D721Med (cell line): ENCODE data around the gene SYNJ2.

Experiments
- DNase-seq: peaks from one replicate; pipeline ENCODE4 v3.0.0; 2011; ENCODE audit warnings: low spot score; ENCODE audit not compliant: insufficient read length
- FAIRE-seq: peaks from 2 replicates; lab custom pipeline; 2011; peaks lifted over from hg19 to GRCh38; lab: Jason Lieb, UNC
- TF ChIP-seq, protein P1 (sequence below): IDR thresholded peaks from 2 replicates; pipeline ENCODE4 v1.5.1; 2012; ENCODE audit warnings: mild to moderate bottlenecking, control low read depth; ENCODE audit not compliant: insufficient read depth; ENCODE audit errors: missing control alignments

SYNJ2 gene

DNA sequence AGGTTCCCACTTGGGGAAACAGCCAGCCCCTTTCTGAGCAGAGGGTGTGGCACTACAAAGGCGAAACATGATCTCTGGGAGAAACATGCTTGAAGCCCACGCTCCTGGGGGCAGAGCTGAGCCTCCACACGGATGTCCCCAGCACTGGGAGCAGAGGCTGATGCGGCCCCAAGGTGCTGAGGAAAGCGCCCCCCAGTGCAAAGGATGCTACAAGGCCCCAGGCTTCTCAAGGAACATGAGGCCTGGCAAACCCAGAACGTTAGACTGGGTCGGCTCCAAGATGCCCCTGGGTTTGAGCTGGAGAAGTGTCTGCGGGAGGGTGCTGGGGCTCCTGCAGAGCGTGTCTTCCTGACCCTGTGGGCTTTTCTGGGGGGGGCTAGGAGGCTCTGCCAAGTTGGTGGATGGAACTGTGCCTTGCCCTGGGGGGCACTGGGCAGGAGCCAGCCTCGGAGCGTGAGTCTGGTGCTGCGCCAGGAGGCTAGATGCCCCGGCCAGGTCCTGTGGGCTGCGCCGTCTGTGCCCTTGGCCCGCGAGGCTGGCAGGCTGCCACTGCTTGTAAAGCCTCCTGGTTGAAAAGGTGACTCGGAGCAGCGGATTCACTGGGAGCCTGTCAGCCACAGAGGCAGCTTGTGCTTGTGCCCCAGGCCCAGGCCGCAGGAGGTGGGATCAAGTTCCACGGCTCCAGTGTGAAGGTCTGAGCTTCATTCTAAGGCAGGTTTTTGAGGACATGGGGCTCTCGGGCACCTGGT, 8.1 kb downstream of the SYNJ2 start:
- DNase-seq (no peak), FAIRE-seq (no peak)
- TF ChIP-seq, protein P1, sequence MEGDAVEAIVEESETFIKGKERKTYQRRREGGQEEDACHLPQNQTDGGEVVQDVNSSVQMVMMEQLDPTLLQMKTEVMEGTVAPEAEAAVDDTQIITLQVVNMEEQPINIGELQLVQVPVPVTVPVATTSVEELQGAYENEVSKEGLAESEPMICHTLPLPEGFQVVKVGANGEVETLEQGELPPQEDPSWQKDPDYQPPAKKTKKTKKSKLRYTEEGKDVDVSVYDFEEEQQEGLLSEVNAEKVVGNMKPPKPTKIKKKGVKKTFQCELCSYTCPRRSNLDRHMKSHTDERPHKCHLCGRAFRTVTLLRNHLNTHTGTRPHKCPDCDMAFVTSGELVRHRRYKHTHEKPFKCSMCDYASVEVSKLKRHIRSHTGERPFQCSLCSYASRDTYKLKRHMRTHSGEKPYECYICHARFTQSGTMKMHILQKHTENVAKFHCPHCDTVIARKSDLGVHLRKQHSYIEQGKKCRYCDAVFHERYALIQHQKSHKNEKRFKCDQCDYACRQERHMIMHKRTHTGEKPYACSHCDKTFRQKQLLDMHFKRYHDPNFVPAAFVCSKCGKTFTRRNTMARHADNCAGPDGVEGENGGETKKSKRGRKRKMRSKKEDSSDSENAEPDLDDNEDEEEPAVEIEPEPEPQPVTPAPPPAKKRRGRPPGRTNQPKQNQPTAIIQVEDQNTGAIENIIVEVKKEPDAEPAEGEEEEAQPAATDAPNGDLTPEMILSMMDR = no peak

DNA sequence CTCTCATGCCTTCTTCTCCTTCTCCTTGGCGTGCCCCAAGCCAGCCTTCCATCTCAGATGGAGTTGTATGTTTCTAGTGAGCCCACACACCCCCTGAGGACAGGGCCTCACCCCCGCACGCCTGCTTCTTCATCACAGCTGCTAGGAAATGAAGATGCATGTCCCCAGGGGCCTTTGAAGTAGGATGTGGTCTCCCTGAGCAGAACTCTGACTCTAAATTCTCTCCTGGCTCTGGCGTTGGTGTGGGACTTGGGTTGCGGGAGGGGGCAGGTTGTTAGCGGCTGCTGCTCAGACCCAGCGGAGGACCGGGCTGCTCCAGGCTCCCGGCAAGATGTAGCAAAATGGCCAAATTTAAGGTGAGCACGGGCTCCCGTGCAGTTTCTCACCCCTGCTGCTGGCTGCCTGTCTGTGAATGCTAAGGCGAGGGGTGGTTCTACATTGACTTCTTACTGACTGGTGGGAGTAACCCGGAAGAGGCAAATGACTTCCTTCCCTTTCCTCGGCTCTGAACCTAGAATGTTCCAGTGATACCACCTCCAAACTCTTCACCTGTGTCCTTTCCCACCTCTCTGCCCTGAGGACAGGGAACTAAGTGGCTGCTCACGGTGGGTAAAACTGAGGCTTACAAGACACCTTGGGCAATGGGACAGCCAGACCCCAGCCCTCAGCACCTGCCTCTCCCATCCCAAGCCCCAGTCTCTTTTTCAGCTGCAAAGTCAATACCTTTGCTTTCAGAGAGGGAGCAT, 8.8 kb downstream of the SYNJ2 start:
- DNase-seq (no peak), FAIRE-seq (no peak)
- TF ChIP-seq, protein P1 = no peak

DNA sequence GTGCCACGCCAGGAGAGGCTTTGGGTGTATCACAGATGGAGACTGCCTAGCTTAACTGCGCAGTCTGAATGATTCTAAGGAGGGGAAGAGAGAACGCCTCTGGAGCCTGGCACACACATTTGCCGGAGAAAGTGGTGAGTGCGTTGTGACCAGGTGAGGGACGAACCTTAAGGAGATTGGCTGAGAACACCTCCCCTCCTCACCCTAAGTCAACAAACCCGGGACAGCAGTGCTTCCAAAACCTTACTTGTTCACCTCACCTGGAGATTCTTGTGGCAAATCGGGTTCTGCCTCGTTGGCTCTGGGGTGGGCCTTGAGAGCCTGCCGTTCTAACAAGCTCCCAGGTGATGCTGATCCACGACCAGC, 9.4 kb downstream of the SYNJ2 start:
- DNase-seq = no peak
- FAIRE-seq = no peak
- TF ChIP-seq, protein P1 = no peak

DNA sequence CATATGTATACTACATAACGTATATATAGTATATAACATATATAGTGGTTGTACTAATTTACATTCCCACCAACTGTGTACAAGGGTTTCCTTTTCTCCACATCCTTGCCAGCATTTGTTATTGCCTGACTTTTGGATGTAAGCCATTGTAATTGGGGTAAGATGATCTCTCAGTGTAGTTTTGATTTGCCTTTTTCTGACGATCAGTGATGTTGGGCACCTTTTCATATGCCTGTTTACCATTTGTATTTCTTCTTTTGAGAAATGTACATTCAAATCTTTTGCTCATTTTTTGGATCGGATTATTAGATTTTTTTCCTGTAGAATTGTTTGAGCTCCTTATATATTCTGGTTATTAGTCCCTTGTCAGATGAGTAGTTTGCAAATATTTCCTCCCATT, 11.4 kb downstream of the SYNJ2 start:
- TF ChIP-seq, protein P1 = no peak
- FAIRE-seq (no peak), DNase-seq (no peak)

DNA sequence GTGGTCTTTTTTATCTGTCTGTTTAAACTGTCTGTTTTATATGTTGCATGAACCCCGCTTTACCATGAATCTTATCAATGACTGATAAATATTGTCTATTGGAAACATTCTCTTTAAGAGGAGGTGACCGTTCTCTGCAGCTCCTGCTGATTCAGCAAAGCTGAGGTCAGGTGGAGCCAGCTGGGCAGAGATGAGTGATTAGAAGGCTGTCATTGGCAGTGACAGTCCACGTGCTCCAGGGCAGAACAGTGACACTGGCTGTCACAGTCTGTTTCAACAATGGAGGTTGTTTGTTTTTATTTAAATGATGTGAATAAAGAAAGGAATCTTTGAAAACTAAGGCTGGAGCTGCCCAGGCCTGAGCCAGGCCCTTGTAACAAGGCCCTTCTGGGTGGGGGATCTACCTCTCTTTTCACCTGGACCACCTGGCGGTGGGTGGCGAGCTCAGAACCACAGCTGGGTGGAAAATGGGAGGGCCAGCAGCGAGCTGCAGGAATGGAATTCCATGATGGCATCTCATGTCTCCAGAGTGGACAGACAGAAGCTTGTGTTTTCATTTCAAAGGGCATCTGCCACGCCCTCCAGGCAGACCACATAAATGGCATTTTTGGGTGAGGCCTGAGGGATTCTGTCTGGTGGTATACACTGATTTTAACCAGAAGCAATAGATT, 12.6 kb downstream of the SYNJ2 start:
- no peak for DNase-seq
- no peak for FAIRE-seq
- TF ChIP-seq, protein P1 = no peak

DNA sequence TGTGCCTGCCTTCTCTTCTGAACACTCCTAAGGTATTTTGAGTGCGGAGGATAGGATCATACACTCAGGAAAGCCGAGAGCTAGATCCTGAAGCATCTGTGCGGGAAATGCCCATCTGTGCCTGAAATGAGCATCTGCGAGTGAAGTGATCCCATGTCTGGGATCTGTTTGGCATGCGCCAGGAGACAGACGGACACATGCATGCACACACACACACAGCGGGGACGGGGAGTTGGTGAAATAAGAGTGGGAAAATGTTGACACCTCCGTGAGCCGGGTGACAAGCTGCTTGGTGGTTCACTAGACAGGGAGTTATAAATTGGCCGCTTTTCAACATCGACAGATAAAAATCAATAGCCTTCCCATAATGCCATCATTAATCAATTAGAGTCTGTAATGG, 13.8 kb downstream of the SYNJ2 start:
- DNase-seq (no peak), FAIRE-seq (peak; percentile 25)
- TF ChIP-seq, protein P1 = no peak
